Stomach (tissue), 9 donors: Measurements from ENCODE around the gene GPR17. TPM values are rescaled to one million over a fixed set of nuclear protein-coding genes. Genes with fewer than 3 reads are reported as not detected.

Source experiments
- DNase-seq, 2 donors: peaks; one replicate each; pipeline versions ENCODE4 v3.0.0 to v3.0.0-alpha.2; 2013 to 2019
- H3K27ac ChIP-seq, 5 donors: fragments of 200-600 bp in 4 of 5; sonication (generic) in 4 of 5; one replicate each; pipeline ENCODE4 v1.5.1; 2013 to 2019; ENCODE audit warnings: mild to moderate bottlenecking in 1 of 5, moderate library complexity in 1 of 5
- H3K27me3 ChIP-seq, 3 donors: fragments of 200-600 bp; sonication (generic); one replicate each; pipeline ENCODE4 v1.5.1; 2017 to 2019; ENCODE audit warnings: mixed run types in 1 of 3
- H3K36me3 ChIP-seq, 4 donors: fragments of 200-600 bp; sonication (generic); 1 replicate in 3 of 4; 2 replicates in 1 of 4; pipeline ENCODE4 v1.5.1; 2016 to 2019
- H3K4me1 ChIP-seq, 4 donors: fragments of 200-600 bp; sonication (generic); one replicate each; pipeline ENCODE4 v1.5.1; 2016 to 2019
- H3K4me3 ChIP-seq, 4 donors: fragments of 200-600 bp; sonication (generic) in 3 of 4; one replicate each; pipeline ENCODE4 v1.5.1; 2016 to 2019; ENCODE audit warnings: mild to moderate bottlenecking in 1 of 4
- H3K9me3 ChIP-seq, 4 donors: fragments of 200-600 bp; sonication (generic); one replicate each; pipeline ENCODE4 v1.5.1; 2016 to 2019
- EP300 ChIP-seq: sonication (generic); formaldehyde crosslinking; IDR thresholded peaks from one replicate; pipeline ENCODE4 v1.6.1; 2017; ENCODE audit warnings: antibody characterized with exemption
- POLR2A ChIP-seq, 4 donors: fragments of 450-650 bp; IDR thresholded peaks; one replicate each; pipeline ENCODE4 v1.6.1; 2016; ENCODE audit warnings: antibody characterized with exemption in 4 of 4, control low read depth in 2 of 4, mild to moderate bottlenecking in 1 of 4, moderate library complexity in 1 of 4
- POLR2AphosphoS5 ChIP-seq, 3 donors: sonication (generic); formaldehyde crosslinking; IDR thresholded peaks; one replicate each; pipeline ENCODE4 v1.6.1; 2016; ENCODE audit warnings: antibody characterized with exemption in 3 of 3
- WGBS, 5 donors: extraction: QIAGEN DNeasy Blood & Tissue Kit in 3 of 5; methylation state at CpG; one replicate each; pipeline versions ENCODE4 v1.1.5 to v1.1.7; 2013 to 2018; 5-methylcytosine and 5-hydroxymethylcytosine counted together
- intact Hi-C: fragments of 100-400 bp; cut with DNase I; formaldehyde crosslinking; loops from one replicate; pipeline ENCODE4 v1.15.1; 2023; ENCODE audit warnings: low total_unique reads
- polyA plus RNA-seq, 3 donors: library from polyadenylated mRNA; stranded (reverse); fragments of 200-250 nt; gene quantifications; one replicate each; pipeline ENCODE4 v1.2.3, GENCODE V29; 2013
- total RNA-seq, 5 donors: library from RNA; depleted of rRNA; stranded (reverse); fragments of >200 nt; gene quantifications; one replicate each; pipeline versions ENCODE4 v1.1.0 to v1.2.3, GENCODE V29; 2014 to 2016
- TF ChIP-seq, protein P1 (sequence below), 7 experiments: fragments of 450-650 bp in 4 of 7; fragments of 200-600 bp in 3 of 7; sonication (generic) in 3 of 7; IDR thresholded peaks; one replicate each; pipeline ENCODE4 v1.5.1; 2016 to 2019; ENCODE audit warnings: antibody characterized with exemption in 7 of 7, control low read depth in 2 of 7, mild to moderate bottlenecking in 1 of 7
- donor health status: healthy with polysubstance abuse.
- donor health status: Bipolar disorder and iron deficiency.
- donor health status: healthy.

The GPR17 gene
- total and polyA plus RNA-seq, 8 donors: 0.19 to 0.61 (median 0.25) TPM; not detected in 5

DNA sequence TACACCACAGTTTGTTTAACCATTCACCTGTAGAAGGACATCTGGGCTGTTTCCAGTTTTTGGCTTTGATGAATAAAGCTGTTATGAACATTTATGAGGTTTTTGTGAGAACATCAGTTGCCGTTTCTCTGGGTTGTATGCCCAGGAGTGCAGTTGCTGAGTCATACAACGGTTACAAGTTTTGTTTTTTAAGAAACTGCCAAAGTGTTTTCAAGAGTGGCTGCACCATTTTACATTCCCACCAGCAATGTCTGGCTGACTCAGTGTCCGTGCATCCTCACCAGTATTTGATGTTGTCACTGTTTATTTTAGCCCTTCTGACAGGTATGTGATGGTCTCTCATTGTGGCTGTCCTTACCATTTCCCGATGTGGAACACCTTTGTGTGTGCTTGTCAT is 48.0 kb upstream of the GPR17 start:
- Histone ChIP-seq H3K4me3 (no peak overlapping the region), H3K27ac (no peak overlapping the region), H3K9me3 (peaks cover 0 to 8% (median 3%) of the 10 kb centered on the region in 4 donors), H3K27me3 (no peaks in the 10 kb centered on the region), H3K4me1 (no peaks in the 10 kb centered on the region), H3K36me3 (no peaks in the 10 kb centered on the region)
- WGBS, 5 donors: 73 to 84% (median 80%) methylated on average over 4 of the region's 4 CpGs
- no peak for DNase-seq
- no peak for TF ChIP-seq POLR2AphosphoS5 (IDR thresholded peaks at IDR 0.05)
- TF ChIP-seq EP300: no peak
- TF ChIP-seq, protein P1, sequence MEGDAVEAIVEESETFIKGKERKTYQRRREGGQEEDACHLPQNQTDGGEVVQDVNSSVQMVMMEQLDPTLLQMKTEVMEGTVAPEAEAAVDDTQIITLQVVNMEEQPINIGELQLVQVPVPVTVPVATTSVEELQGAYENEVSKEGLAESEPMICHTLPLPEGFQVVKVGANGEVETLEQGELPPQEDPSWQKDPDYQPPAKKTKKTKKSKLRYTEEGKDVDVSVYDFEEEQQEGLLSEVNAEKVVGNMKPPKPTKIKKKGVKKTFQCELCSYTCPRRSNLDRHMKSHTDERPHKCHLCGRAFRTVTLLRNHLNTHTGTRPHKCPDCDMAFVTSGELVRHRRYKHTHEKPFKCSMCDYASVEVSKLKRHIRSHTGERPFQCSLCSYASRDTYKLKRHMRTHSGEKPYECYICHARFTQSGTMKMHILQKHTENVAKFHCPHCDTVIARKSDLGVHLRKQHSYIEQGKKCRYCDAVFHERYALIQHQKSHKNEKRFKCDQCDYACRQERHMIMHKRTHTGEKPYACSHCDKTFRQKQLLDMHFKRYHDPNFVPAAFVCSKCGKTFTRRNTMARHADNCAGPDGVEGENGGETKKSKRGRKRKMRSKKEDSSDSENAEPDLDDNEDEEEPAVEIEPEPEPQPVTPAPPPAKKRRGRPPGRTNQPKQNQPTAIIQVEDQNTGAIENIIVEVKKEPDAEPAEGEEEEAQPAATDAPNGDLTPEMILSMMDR (IDR thresholded peaks at IDR 0.05): no peak
- no peak for TF ChIP-seq POLR2A (IDR thresholded peaks at IDR 0.05)
- intact Hi-C loops: no loop called here

DNA sequence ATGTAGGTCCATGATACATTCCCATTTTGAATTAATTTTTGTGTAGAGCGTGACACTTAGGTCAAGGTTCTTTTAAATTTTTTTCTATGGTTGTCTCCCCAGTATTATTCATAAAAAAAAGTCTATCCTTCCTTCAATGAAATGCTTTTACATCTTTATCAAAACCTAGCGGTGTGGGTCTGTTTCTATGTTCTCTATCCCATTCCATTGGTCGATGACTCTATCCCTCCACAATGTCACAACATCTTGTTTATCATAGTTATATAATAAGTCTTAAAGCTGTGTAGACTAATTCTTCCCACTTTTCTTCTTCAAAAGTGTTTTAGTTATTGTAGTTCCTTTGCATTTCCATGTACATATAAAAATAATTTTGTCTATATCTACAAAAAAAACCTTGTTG is 47.2 kb upstream of the GPR17 start:
- TF ChIP-seq EP300 (no peak), POLR2AphosphoS5 (IDR thresholded peaks at IDR 0.05) (no peak), POLR2A (IDR thresholded peaks at IDR 0.05) (no peak)
- TF ChIP-seq, protein P1 (IDR thresholded peaks at IDR 0.05): no peak
- WGBS, 5 donors: 78 to 96% (median 90%) methylated on average over 3 of the region's 3 CpGs
- intact Hi-C loops: no loop called here
- H3K36me3 ChIP-seq: no peaks in the 10 kb centered on the region
- H3K4me3 ChIP-seq: no peak overlapping the region
- H3K9me3 ChIP-seq: peaks cover 0 to 8% (median 3%) of the 10 kb centered on the region in 4 donors
- H3K27ac ChIP-seq: no peak overlapping the region
- no peaks in the 10 kb centered on the region for H3K27me3 ChIP-seq
- no peak for DNase-seq
- no peaks in the 10 kb centered on the region for H3K4me1 ChIP-seq

DNA sequence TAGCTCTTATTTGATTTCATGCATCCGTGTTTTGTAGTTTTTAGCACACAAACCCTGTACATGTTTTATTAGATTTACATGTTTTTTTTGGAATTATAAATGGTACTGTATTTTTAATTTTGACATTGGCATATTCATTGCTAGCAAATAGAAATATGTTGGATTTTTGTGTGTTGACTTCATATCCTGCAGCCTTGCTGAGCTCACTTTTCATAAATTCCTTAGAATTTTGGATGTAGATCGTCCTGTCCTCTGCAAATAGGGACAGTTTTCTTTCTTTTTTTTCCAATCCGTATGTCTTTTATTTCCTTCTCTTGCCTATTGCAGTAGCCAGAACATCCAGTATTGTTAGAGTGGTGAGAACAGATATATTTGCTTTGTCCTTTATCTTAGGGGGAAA is 46.7 kb upstream of the GPR17 start:
- no peak overlapping the region for H3K4me3 ChIP-seq
- TF ChIP-seq POLR2AphosphoS5 (IDR thresholded peaks at IDR 0.05): no peak
- no peak for TF ChIP-seq POLR2A (IDR thresholded peaks at IDR 0.05)
- TF ChIP-seq EP300: no peak
- TF ChIP-seq, protein P1 (IDR thresholded peaks at IDR 0.05): no peak
- H3K4me1 ChIP-seq: no peaks in the 10 kb centered on the region
- H3K9me3 ChIP-seq: peaks cover 0 to 8% (median 3%) of the 10 kb centered on the region in 4 donors
- no peaks in the 10 kb centered on the region for H3K36me3 ChIP-seq
- H3K27ac ChIP-seq: no peak overlapping the region
- intact Hi-C loops: no loop called here
- no peaks in the 10 kb centered on the region for H3K27me3 ChIP-seq
- 71 to 77% (median 74%) methylated on average over 3 of the region's 3 CpGs for WGBS, 5 donors
- no peak for DNase-seq

DNA sequence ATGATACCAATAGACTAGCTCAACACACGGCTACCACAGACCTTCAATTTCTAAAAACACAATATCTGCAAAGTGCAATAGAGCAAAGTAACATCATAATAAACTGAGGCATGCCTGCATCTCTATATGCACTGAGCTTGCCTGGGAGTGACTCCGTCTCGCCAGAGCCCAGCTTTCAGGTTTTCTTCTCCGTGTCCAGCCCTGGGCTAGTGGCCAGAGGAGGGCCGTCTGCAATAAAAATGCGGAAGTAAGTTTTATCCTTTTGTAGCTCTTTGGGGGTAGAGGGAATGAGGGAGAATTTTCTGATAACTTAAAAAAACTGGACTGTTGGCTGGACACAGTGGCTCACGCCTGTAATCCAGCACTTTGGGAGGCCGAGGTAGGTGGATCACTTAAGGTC is 41.0 kb upstream of the GPR17 start:
- TF ChIP-seq POLR2A (IDR thresholded peaks at IDR 0.05) (no peak), EP300 (no peak), POLR2AphosphoS5 (IDR thresholded peaks at IDR 0.05) (no peak)
- TF ChIP-seq, protein P1 (IDR thresholded peaks at IDR 0.05): no peak
- H3K4me1 ChIP-seq: no peaks in the 10 kb centered on the region
- intact Hi-C loops: no loop called here
- H3K9me3 ChIP-seq: peaks cover 0 to 8% (median 3%) of the 10 kb centered on the region in 4 donors
- H3K27ac ChIP-seq: no peak overlapping the region
- H3K36me3 ChIP-seq: no peaks in the 10 kb centered on the region
- WGBS, 5 donors: 81 to 89% (median 88%) methylated on average over 8 of the region's 8 CpGs
- H3K27me3 ChIP-seq: peaks cover 0 to 5% (median 0%) of the 10 kb centered on the region in 3 donors
- peak in 1 of 2 donors; percentile 7 for DNase-seq
- H3K4me3 ChIP-seq: no peak overlapping the region
